Lung (tissue), 12 donors: ENCODE measurements around the gene TBX5. TPM values are rescaled to one million over a fixed set of nuclear protein-coding genes. Genes with fewer than 3 reads are reported as not detected.

Experiments used
- ATAC-seq: fragments of 200-7000 bp; cut with Tn5 transposase; one replicate; pipeline ENCODE4 v1.9.1; 2020; ENCODE audit warnings: moderate number of reproducible peaks; ENCODE audit not compliant: insufficient read depth, low FRiP score
- DNase-seq, 3 donors: peaks; one replicate each; pipeline ENCODE4 v3.0.0-alpha.2; 2013 to 2017
- H3K27ac ChIP-seq, 2 donors: one replicate each; pipeline ENCODE4 v1.5.1; 2013; ENCODE audit warnings: mild to moderate bottlenecking in 2 of 2, moderate library complexity in 2 of 2, control low read depth in 1 of 2, inconsistent platforms in 1 of 2, low read depth in 1 of 2, low read length in 1 of 2
- H3K27me3 ChIP-seq, 3 donors: one replicate each; pipeline ENCODE4 v1.5.1; 2013; ENCODE audit warnings: low read length in 2 of 3; ENCODE audit not compliant: control insufficient read depth in 3 of 3, insufficient read depth in 3 of 3
- H3K36me3 ChIP-seq, 4 donors: one replicate each; pipeline ENCODE4 v1.5.1; 2013; ENCODE audit warnings: low read length in 4 of 4, mild to moderate bottlenecking in 1 of 4, moderate library complexity in 1 of 4; ENCODE audit not compliant: control insufficient read depth in 4 of 4, insufficient read depth in 4 of 4
- H3K4me1 ChIP-seq, 5 donors: one replicate each; pipeline ENCODE4 v1.5.1; 2013; ENCODE audit warnings: low read length in 5 of 5, mild to moderate bottlenecking in 2 of 5, moderate library complexity in 1 of 5; ENCODE audit not compliant: control insufficient read depth in 5 of 5, insufficient read depth in 5 of 5
- H3K4me3 ChIP-seq: one replicate; pipeline ENCODE4 v1.5.1; 2013; ENCODE audit warnings: mild to moderate bottlenecking, control low read depth, moderate library complexity
- H3K9ac ChIP-seq, 2 donors: one replicate each; pipeline ENCODE4 v1.5.1; 2013; ENCODE audit warnings: low read length in 2 of 2, control low read depth in 1 of 2; ENCODE audit not compliant: insufficient read depth in 1 of 2
- H3K9me3 ChIP-seq, 4 donors: one replicate each; pipeline ENCODE4 v1.5.1; 2013; ENCODE audit warnings: low read length in 3 of 4, mild to moderate bottlenecking in 1 of 4, moderate library complexity in 1 of 4; ENCODE audit not compliant: control insufficient read depth in 4 of 4, insufficient read depth in 3 of 4
- CTCF ChIP-seq: IDR thresholded peaks from 2 replicates; pipeline ENCODE4 v1.5.1; 2012; ENCODE audit warnings: mild to moderate bottlenecking; ENCODE audit errors: control extremely low read depth, extremely low read depth
- WGBS, 2 donors: extraction: QIAGEN DNeasy Blood & Tissue Kit; methylation state at CpG; one replicate each; pipeline ENCODE4 v1.1.7; 2013; 5-methylcytosine and 5-hydroxymethylcytosine counted together
- polyA plus RNA-seq, 2 donors: library from polyadenylated mRNA; stranded (reverse); fragments of 200-250 nt; gene quantifications; one replicate each; pipeline ENCODE4 v1.2.1, GENCODE V29; 2013
- total RNA-seq, 2 donors: library from RNA; depleted of rRNA in 1 of 2; stranded (reverse); fragments of >200 nt in 1 of 2; gene quantifications; one replicate each; pipeline ENCODE4 v1.2.1, GENCODE V29; 2014 to 2021
- donor health status: control.
- donor health status: control.
- donor health status: Bipolar disorder and iron deficiency.
- donor health status: healthy.
- donor health status: DM: yes; HTN: yes; CAD: no.

The TBX5 gene
- total and polyA plus RNA-seq, 4 donors, result 5.6 to 39.7 (median 13.9) TPM

GRCh38 chr12:114381177-114381576 lies 24.8 kb downstream of the TBX5 start:
- DNase-seq, result no peak
- H3K36me3 ChIP-seq, result peaks cover 0 to 82% (median 31%) of the 10 kb centered on the region in 4 donors
- no peak overlapping the region for H3K9ac ChIP-seq
- peak overlapping the region; percentile 4 for H3K4me3 ChIP-seq
- no peak for TF ChIP-seq CTCF
- WGBS, 2 donors, result 15 to 40% methylated on average over 2 of the region's 2 CpGs
- peak overlapping the region in 1 of 2 donors; percentile 41 for H3K27ac ChIP-seq
- H3K9me3 ChIP-seq, result peaks cover 0 to 7% (median 0%) of the 10 kb centered on the region in 4 donors
- no peak for ATAC-seq
- peaks cover 0 to 7% (median 1%) of the 10 kb centered on the region in 5 donors for H3K4me1 ChIP-seq
- H3K27me3 ChIP-seq, result peaks cover 0 to 2% (median 0%) of the 10 kb centered on the region in 3 donors

GRCh38 chr12:114371733-114372132 lies 34.2 kb downstream of the TBX5 start:
- Histone ChIP-seq H3K9ac (no peak overlapping the region), H3K27ac (no peak overlapping the region)
- WGBS, 2 donors, result 50 to 73% methylated on average over 7 of the region's 7 CpGs

GRCh38 chr12:114371250-114371649 lies 34.7 kb downstream of the TBX5 start:
- no peak overlapping the region for H3K4me3 ChIP-seq
- H3K27ac ChIP-seq, result no peak overlapping the region
- H3K36me3 ChIP-seq, result peaks cover 0 to 66% (median 28%) of the 10 kb centered on the region in 4 donors
- no peak overlapping the region for H3K9ac ChIP-seq
- DNase-seq, result no peak
- ATAC-seq, result no peak
- H3K4me1 ChIP-seq, result peaks cover 0 to 5% (median 0%) of the 10 kb centered on the region in 5 donors
- TF ChIP-seq CTCF, result no peak
- 62 to 69% methylated on average over 13 of the region's 13 CpGs for WGBS, 2 donors
- H3K9me3 ChIP-seq, result peaks cover 0 to 3% (median 0%) of the 10 kb centered on the region in 4 donors
- H3K27me3 ChIP-seq, result peaks cover 0 to 2% (median 1%) of the 10 kb centered on the region in 3 donors

More at GRCh38 chr12:114371733-114372132, 34.2 kb downstream of the TBX5 start:
- Histone ChIP-seq H3K4me3 (no peak overlapping the region), H3K36me3 (peaks cover 0 to 63% (median 25%) of the 10 kb centered on the region in 4 donors), H3K4me1 (peaks cover 0 to 5% (median 1%) of the 10 kb centered on the region in 5 donors), H3K9me3 (peaks cover 0 to 3% (median 0%) of the 10 kb centered on the region in 4 donors), H3K27me3 (peaks cover 0 to 3% (median 2%) of the 10 kb centered on the region in 3 donors)
- no peak for TF ChIP-seq CTCF
- no peak for ATAC-seq
- DNase-seq, result no peak
